ENCODE results near the gene COG4. TPM values are rescaled to one million over a fixed set of nuclear protein-coding genes. Genes with fewer than 3 reads are reported as not detected.
"Not testable (repeated sequence)": the region's sequence is repeated elsewhere in the genome, so short reads cannot be mapped to it uniquely, and the experiment has no call there.

Gene COG4
- total RNA-seq, 2 experiments from 2014 or later = 62.1 to 71.3 TPM

DNA sequence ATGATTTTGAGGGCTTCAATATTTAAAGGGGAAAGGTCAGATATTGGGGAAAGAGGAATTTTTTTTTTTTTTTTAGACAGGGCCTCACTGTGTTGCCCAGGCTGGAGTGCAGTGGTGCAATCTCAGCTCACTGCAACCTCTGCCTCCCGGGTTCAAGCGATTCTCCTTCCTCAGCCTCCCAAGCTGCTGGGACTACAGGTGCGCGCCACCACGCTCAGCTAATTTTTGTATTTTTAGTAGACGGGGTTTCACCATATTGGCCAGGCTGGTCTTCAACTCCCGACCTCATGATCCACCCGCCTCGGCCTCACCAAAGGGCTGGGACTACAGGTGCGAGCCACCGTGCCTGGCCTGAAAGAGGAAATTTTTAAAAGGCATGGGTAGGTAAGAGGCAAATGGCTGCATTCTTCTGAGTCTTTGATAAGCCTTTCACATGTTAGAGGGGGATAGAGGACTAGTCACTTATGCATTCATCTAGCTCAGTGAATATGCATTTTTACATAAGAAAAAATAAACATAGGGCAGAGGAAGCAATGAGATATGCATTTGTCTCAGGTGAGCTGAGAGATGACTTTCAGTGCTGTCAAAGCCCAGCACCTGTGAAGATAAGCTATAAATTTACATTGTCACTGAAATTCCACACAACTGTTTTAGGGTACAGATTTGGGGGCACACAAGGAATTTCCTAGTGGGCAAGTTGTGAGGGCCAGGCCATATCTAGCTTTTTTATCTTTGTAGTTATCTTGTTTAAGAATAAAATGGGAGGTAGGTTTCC lies 70.0 kb downstream of the COG4 start:
- peak overlapping the region; percentile 93 for H3K27ac Mint-ChIP-seq
- no peaks in the 10 kb centered on the region for H3K36me3 Mint-ChIP-seq (ENCODE audit: low read depth)
- no peaks in the 10 kb centered on the region for H3K9me3 Mint-ChIP-seq (ENCODE audit: insufficient read depth)
- ATAC-seq (no peak), DNase-seq (no peak)
- H3K4me1 Mint-ChIP-seq (ENCODE audit: low read depth) = peaks cover 18% of the 10 kb centered on the region
- H3K4me3 Mint-ChIP-seq = peak overlapping the region; percentile 86
- POLR2A ChIA-PET = interaction anchor here (0.7 to 0.8 kb wide), 2 partner anchors 50 to 106 kb away, joined by 3 to 4 read pairs; partner anchors contain the start of gene DDX19A
- CTCF ChIA-PET = interaction anchor here (0.7 to 3.5 kb wide), 8 partner anchors 13 to 201 kb away, joined by 3 to 12 read pairs (median 4); partner anchors contain the start of genes EXOSC6 and ST3GAL2
- H3K27me3 Mint-ChIP-seq (ENCODE audit: low read depth) = no peaks in the 10 kb centered on the region

DNA sequence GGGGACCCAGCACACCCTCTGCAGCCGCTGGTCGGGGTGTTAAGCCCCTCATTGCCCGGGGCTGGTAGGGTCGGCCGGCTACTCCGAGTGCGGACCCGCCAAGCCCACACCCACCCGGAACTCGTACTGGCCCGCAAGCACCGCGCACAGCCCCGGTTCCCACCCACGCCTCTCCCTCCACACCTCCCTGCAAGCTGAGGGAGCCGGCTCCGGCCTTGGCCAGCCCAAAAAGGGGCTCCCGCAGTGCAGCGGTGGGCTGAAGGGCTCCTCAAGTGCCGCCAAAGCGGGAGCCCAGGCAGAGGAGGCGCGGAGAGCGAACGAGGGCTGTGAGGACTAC lies 72.4 kb downstream of the COG4 start:
- H3K4me3 Mint-ChIP-seq; H3K36me3 Mint-ChIP-seq (ENCODE audit: low read depth); ATAC-seq; DNase-seq; H3K27me3 Mint-ChIP-seq (ENCODE audit: low read depth); H3K9me3 Mint-ChIP-seq (ENCODE audit: insufficient read depth); H3K27ac Mint-ChIP-seq; POLR2A ChIA-PET: not testable (repeated sequence)
- CTCF ChIA-PET = interaction anchor here (1.4 kb wide), 1 partner anchor 70 kb away, joined by 3 read pairs; no protein-coding TSS in a partner anchor
- peaks cover 14% of the 10 kb centered on the region for H3K4me1 Mint-ChIP-seq (ENCODE audit: low read depth)

DNA sequence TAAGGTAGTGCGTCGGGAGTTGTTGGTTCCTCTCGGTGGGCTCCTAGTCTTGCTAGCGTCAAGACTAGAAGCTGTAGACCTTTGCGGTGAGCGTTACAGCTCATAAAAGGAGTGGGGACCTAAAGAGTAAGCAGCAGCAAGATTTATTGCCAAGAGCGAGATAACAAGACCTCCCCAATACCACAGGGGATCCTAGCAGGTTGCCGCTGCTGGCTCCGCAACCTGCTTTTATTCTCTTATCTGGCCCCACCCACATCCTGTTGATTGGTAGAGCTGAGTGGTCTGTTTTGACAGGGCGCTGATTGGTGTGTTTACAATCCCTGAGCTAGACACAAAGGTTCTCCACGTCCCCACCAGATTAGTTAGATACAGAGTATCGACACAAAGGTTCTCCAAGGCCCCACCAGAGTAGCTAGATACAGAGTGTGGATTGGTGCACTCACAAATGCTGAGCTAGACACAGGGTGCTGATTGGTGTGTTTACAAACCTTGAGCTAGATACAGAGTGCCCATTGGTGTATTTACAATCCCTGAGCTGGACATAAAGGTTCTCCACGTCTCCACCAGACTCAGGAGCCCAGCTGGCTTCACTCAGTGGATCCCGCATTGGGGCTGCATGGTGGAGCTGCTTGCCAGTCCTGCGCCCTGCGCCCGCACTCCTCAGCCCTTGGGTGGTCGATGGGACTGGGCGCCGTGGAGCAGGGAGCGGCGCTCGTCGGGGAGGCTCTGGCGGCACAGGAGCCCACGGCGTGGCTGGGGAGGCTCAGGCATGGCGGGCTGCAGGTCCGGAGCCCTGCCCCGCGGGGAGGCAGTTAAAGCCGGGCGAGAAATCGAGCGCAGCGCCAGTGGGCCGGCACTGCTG lies 73.0 kb downstream of the COG4 start:
- H3K27ac Mint-ChIP-seq; H3K9me3 Mint-ChIP-seq (ENCODE audit: insufficient read depth); ATAC-seq; POLR2A ChIA-PET; H3K4me3 Mint-ChIP-seq; H3K36me3 Mint-ChIP-seq (ENCODE audit: low read depth); H3K27me3 Mint-ChIP-seq (ENCODE audit: low read depth); DNase-seq: not testable (repeated sequence)
- CTCF ChIA-PET = interaction anchor here (1.4 kb wide), 1 partner anchor 70 kb away, joined by 3 read pairs; no protein-coding TSS in a partner anchor
- peaks cover 10% of the 10 kb centered on the region for H3K4me1 Mint-ChIP-seq (ENCODE audit: low read depth)

DNA sequence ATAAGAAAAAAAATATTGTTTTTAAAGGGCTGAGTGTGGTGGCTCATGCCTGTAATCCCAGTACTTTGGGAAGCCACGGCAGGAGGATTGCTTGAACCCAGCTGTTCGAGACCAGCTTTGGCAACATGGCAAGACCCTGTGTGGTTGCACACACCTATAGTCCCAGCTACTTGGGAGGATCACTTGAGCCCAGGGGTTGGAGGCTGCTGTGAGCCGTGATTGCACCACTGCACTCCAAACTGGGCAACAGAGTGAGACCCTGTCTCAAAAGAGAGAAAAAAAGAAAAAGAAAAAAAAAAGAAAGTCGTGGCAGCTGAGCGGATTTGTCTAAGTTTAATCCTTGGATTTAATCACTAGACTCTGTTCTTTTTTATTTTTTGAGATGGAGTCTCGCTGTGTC lies 75.3 kb downstream of the COG4 start:
- ATAC-seq = no peak
- no peak for DNase-seq
- Mint-ChIP-seq H3K27me3 (ENCODE audit: low read depth) (no peaks in the 10 kb centered on the region), H3K27ac (no peak overlapping the region), H3K36me3 (ENCODE audit: low read depth) (no peaks in the 10 kb centered on the region), H3K4me1 (ENCODE audit: low read depth) (peaks cover 4% of the 10 kb centered on the region), H3K9me3 (ENCODE audit: insufficient read depth) (no peaks in the 10 kb centered on the region), H3K4me3 (no peak overlapping the region)
- POLR2A ChIA-PET = no interaction called here
- CTCF ChIA-PET = no interaction called here

DNA sequence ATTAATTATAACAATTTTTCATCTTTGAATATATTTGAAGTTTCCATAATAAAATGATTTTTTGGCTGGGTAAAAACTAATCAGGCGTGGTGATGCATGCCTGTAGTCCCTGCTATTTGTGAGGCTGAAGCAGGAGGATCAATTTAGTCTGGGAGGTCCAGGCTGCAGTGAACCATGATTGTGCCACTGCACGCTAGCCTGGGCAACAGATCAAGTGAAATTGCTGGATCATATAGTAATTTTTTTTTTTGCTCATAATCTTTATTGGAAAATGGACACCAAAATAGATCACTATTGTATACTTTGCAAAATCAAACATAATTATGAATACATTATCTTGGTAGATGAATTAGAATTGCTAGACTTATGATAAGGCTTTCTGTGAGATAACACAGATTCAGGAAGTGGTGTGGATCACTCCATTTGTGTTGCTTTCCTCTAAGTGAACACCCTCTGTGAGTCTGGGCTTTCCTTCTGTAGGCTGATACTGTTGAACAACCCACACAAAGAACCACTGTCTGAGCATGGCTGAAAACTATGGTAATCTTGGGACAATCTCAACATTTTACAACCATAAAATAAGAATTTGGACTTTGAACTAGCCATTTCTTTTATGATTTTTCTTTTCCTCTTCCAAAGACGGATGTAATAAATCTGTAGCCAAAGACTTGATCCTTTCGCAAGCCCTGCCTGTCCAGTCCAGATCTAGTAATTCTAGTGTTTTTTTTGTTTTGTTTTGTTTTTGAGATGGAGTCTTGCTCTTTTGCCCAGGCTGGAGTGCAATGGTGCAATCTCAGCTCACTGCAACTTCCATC lies 78.9 kb downstream of the COG4 start:
- ATAC-seq (no peak), DNase-seq (no peak)
- Mint-ChIP-seq H3K4me3 (no peak overlapping the region), H3K4me1 (ENCODE audit: low read depth) (peaks cover 13% of the 10 kb centered on the region), H3K9me3 (ENCODE audit: insufficient read depth) (no peaks in the 10 kb centered on the region), H3K27ac (no peak overlapping the region), H3K27me3 (ENCODE audit: low read depth) (no peaks in the 10 kb centered on the region), H3K36me3 (ENCODE audit: low read depth) (no peaks in the 10 kb centered on the region)
- ChIA-PET CTCF (no interaction called here), POLR2A (no interaction called here)

DNA sequence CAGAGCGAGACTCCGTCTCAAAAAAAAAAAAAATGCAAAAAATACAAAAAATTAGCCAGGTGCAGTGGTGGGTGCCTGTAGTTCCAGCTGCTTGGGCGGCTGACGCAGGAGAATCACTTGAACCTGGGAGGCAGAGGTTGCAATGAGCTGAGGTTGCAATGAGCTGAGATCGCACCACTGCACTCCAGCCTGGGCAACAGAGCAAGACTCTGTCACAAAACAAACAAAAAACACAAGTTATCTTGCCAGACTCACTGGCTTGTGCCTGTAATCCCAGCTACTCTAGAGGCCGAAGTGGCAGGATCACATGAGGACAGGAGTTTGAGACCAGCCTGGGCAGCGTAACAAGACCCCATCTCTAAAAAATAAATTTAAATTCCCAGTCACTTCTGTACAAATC lies 81.0 kb downstream of the COG4 start:
- ChIA-PET POLR2A (interaction anchor here (0.6 to 1.1 kb wide), 3 partner anchors 27 to 151 kb away, joined by 3 to 4 read pairs (median 3); no protein-coding TSS in a partner anchor), CTCF (no interaction called here)
- no peak for ATAC-seq
- Mint-ChIP-seq H3K27ac (no peak overlapping the region), H3K4me3 (no peak overlapping the region), H3K9me3 (ENCODE audit: insufficient read depth) (no peaks in the 10 kb centered on the region), H3K27me3 (ENCODE audit: low read depth) (no peaks in the 10 kb centered on the region), H3K36me3 (ENCODE audit: low read depth) (no peaks in the 10 kb centered on the region), H3K4me1 (ENCODE audit: low read depth) (peaks cover 26% of the 10 kb centered on the region)
- no peak for DNase-seq

DNA sequence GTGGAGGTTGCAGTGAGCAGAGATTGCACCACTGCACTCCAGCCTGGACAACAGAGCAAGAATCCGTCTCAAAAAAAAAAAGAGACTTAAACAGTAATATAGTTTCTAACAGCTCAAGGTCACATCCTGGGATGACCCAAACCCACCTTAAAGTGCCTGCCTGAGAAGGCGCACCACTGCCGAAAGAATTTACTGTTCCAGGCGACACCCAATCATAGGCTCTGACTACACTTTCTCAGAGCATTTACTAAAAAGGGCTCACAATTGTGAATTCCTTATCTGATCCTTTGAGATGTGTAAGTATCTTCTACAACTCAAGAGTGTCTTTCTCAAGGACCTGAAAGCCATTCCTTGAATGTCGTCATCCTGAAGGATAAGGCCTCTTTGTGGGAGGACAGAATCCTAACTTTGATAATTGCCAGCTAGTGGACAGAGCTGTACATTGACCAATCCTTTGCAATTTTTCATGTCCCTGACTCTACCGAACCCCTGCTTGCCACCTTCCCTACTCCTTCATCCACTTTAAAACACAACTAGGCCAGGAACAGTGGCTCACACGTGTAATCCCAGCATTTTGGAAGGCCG lies 81.9 kb downstream of the COG4 start:
- no peaks in the 10 kb centered on the region for H3K36me3 Mint-ChIP-seq (ENCODE audit: low read depth)
- ATAC-seq (no peak), DNase-seq (no peak)
- H3K4me1 Mint-ChIP-seq (ENCODE audit: low read depth) = peaks cover 34% of the 10 kb centered on the region
- H3K27me3 Mint-ChIP-seq (ENCODE audit: low read depth) = no peaks in the 10 kb centered on the region
- ChIA-PET POLR2A (interaction anchor here (1.1 kb wide), 1 partner anchor 28 kb away, joined by 3 read pairs; no protein-coding TSS in a partner anchor), CTCF (no interaction called here)
- no peak overlapping the region for H3K4me3 Mint-ChIP-seq
- no peaks in the 10 kb centered on the region for H3K9me3 Mint-ChIP-seq (ENCODE audit: insufficient read depth)
- H3K27ac Mint-ChIP-seq = no peak overlapping the region

DNA sequence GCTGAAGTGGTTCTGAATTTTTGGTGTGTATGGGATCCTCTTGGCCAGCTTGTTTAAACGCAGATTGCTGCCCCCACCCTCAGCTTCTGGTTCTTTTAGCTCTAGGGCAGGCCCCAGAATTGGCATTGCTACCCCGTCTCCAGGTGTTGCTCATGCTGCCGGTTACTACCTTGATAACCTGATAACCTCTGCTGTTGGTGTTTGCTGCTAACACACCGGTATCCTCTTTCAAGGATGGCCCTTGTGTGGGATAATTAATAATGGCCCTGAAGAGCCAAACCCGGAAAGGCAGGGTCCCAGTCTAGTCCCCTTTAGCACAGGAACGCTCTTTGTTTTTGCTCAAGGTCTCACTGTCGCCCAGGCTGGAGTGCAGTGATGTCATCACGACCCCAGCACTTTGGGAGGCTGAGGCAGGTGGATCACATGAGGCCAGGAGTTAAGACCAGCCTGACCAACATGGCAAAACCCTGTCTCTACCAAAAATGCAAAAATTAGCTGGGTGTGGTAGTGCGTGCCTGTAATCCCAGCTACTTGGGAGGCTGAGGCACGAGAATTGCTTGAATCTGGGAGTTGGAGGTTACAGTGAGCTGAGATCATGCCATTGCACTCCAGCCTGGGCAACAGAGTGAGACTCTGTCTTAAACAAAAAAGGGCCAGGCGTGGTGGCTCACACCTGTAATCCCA lies 83.2 kb downstream of the COG4 start:
- ChIA-PET CTCF (interaction anchor here (0.7 to 3.0 kb wide), 5 partner anchors 13 to 46 kb away, joined by 3 to 12 read pairs (median 3); partner anchors contain the start of gene FCSK), POLR2A (interaction anchor here (2.3 kb wide), 1 partner anchor 60 kb away, joined by 30 read pairs; no protein-coding TSS in a partner anchor)
- Mint-ChIP-seq H3K4me1 (ENCODE audit: low read depth) (peaks cover 39% of the 10 kb centered on the region), H3K9me3 (ENCODE audit: insufficient read depth) (no peaks in the 10 kb centered on the region), H3K27ac (peak overlapping the region; percentile 91), H3K27me3 (ENCODE audit: low read depth) (no peaks in the 10 kb centered on the region), H3K36me3 (ENCODE audit: low read depth) (no peaks in the 10 kb centered on the region), H3K4me3 (peak overlapping the region; percentile 86)
- ATAC-seq (no peak), DNase-seq (no peak)

DNA sequence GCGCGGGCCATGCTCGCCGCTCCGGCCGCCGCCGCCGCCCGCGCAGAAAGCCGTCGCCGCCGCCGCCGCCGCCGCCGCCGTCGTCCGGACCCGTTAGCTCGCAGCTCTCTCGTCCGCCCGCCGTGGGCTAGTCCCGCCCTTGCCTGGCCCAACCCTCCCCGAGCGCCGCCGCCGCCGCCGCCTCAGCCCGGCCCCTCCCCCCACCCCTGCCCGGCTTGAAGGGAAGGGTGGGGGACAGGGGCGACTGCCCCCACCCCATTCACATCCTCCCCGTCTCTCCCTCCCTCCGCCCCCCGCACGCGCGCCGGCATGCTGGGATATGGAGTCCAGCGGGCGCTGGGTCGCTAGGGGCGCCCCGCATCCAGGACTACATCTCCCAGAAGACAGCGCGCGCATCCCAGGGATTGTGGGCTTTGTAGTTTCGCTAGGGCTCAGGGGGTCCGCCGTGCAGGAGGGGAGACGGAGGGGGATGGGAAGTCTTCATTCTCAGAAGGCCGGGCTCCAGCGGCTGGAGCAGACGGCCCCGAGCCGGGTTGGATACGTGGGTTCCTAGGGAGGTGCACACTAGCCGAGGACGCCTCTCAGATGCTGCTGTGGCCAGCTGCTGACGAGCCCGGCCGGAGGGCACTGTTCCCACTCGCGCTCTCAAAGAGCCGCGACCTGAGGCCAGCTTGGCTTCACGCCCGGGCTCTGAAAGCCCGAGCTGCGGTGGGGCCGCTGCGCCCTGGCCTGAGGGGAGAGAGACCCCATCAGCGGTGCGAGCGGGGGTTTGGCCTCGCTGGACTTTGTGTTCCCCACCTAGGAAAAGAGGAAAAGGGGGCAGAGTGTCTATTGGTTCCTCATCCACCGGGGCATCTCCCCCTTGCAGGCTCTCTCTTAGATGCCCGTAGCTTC lies 84.1 kb downstream of the COG4 start, which contains the start of gene ST3GAL2:
Gene ST3GAL2 (minus strand): TSS at position 132 of the 894 bp plus-strand sequence. CDS start 40,570 bp downstream, outside the sequence.
- Mint-ChIP-seq H3K27me3 (ENCODE audit: low read depth) (no peaks in the 10 kb centered on the region), H3K4me1 (ENCODE audit: low read depth) (peaks cover 35% of the 10 kb centered on the region), H3K27ac (peak within 1 kb of the TSS; percentile 91), H3K36me3 (ENCODE audit: low read depth) (peaks cover 7% of the 10 kb centered on the region), H3K9me3 (ENCODE audit: insufficient read depth) (no peaks in the 10 kb centered on the region), H3K4me3 (peak within 1 kb of the TSS; percentile 88)
- DNase-seq (peak; percentile 96), ATAC-seq (peak; percentile 93)
- CTCF ChIA-PET = interaction anchor here (0.6 to 3.0 kb wide), 6 partner anchors 14 to 45 kb away, joined by 3 to 12 read pairs (median 3); partner anchors contain the start of gene FCSK
- POLR2A ChIA-PET = interaction anchor here (0.8 to 2.5 kb wide), 7 partner anchors 10 to 875 kb away, joined by 3 to 30 read pairs (median 5); partner anchors contain the start of gene DDX19A

DNA sequence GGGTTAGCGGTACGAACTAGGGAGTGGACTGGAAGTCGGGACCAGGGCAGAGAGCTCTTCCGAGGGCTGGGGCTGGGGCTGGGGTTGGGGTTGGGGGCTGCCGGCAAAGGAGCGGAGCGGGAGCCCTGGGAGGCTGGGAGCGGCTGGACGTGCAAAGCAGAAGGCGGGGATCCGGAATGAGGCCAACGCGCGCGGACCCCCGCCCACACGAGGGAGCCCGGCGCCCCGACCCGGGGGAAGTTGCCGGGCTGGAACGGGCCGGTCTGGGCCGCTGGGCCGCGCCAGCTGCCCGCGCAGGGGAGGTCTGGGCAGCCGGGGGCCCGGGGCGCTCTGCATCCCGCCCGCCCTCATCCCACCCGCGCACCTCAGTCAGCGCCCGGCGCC lies 84.8 kb downstream of the COG4 start:
- POLR2A ChIA-PET = interaction anchor here (0.8 to 2.5 kb wide), 7 partner anchors 9 to 874 kb away, joined by 3 to 30 read pairs (median 5); partner anchors contain the start of gene DDX19A
- Mint-ChIP-seq H3K27me3 (ENCODE audit: low read depth) (no peaks in the 10 kb centered on the region), H3K9me3 (ENCODE audit: insufficient read depth) (no peaks in the 10 kb centered on the region), H3K4me3 (peak overlapping the region; percentile 88), H3K4me1 (ENCODE audit: low read depth) (peaks cover 39% of the 10 kb centered on the region), H3K36me3 (ENCODE audit: low read depth) (peaks cover 11% of the 10 kb centered on the region), H3K27ac (peak overlapping the region; percentile 91)
- CTCF ChIA-PET = interaction anchor here (0.6 to 3.0 kb wide), 5 partner anchors 15 to 58 kb away, joined by 3 to 12 read pairs (median 5); partner anchors contain the start of gene FCSK
- DNase-seq (peak; percentile 29), ATAC-seq (peak; percentile 5)
